Body of pancreas (tissue), 4 donors: Measurements from ENCODE around the gene MESP1. TPM values are rescaled to one million over a fixed set of nuclear protein-coding genes. Genes with fewer than 3 reads are reported as not detected.
"Not testable (repeated sequence)": the region's sequence is repeated elsewhere in the genome, so short reads cannot be mapped to it uniquely, and the experiment has no call there.

Experiments used
- ATAC-seq: fragments of 150-250 bp; one replicate; pipeline ENCODE4 v1.9.1; 2016
- DNase-seq, 4 donors: peaks; one replicate each; pipeline ENCODE4 v3.0.0-alpha.2; 2019
- H3K27ac ChIP-seq, 4 donors: fragments of 200-600 bp; sonication (generic); 1 replicate in 3 of 4; 2 replicates in 1 of 4; pipeline versions ENCODE4 v1.5.1 to v1.6.1; 2016 to 2019; ENCODE audit warnings: mild to moderate bottlenecking in 1 of 4, mixed read lengths in 1 of 4, moderate library complexity in 1 of 4
- H3K27me3 ChIP-seq, 2 donors: fragments of 200-600 bp; sonication (generic); one replicate each; pipeline ENCODE4 v1.6.0; 2016; ENCODE audit warnings: mild to moderate bottlenecking in 1 of 2
- H3K36me3 ChIP-seq, 2 donors: fragments of 200-600 bp; sonication (generic); replicated peaks in 1 of 2; 2 replicates each; pipeline ENCODE4 v1.5.1; 2016; ENCODE audit warnings: low read depth in 2 of 2; ENCODE audit not compliant: insufficient read depth in 1 of 2
- H3K4me1 ChIP-seq: fragments of 200-600 bp; sonication (generic); one replicate; pipeline ENCODE4 v1.6.0; 2016
- H3K4me3 ChIP-seq, 2 donors: fragments of 200-600 bp; sonication (generic); 1 replicate in 1 of 2; 2 replicates in 1 of 2; pipeline ENCODE4 v1.5.1; 2016 to 2019
- H3K9me3 ChIP-seq, 3 donors: fragments of 200-600 bp; sonication (generic); 1 replicate in 2 of 3; 2 replicates in 1 of 3; pipeline ENCODE4 v1.5.1; 2016
- CTCF ChIP-seq, 7 experiments: fragments of 450-650 bp in 4 of 7; fragments of 200-600 bp in 3 of 7; sonication (generic) in 3 of 7; IDR thresholded peaks; one replicate each; pipeline ENCODE4 v1.5.1; 2016 to 2019; ENCODE audit warnings: antibody characterized with exemption in 7 of 7
- POLR2A ChIP-seq, 3 donors: fragments of 450-650 bp; IDR thresholded peaks; one replicate each; pipeline ENCODE4 v1.6.1; 2016; ENCODE audit warnings: antibody characterized with exemption in 3 of 3, mild to moderate bottlenecking in 2 of 3
- WGBS, 2 donors: methylation state at CpG; one replicate each; pipeline ENCODE4 v1.1.5; 2017; 5-methylcytosine and 5-hydroxymethylcytosine counted together
- intact Hi-C: fragments of 100-400 bp; cut with DNase I; formaldehyde crosslinking; loops from one replicate; pipeline ENCODE4 v1.15.1; 2023
- total RNA-seq, 2 donors: library from RNA; depleted of rRNA; stranded (reverse); fragments of >200 nt; gene quantifications; one replicate each; pipeline ENCODE4 v1.1.0, GENCODE V29; 2016

MESP1 gene
- total RNA-seq, 2 donors from 2014 or later: 2.1 to 4.3 TPM

DNA sequence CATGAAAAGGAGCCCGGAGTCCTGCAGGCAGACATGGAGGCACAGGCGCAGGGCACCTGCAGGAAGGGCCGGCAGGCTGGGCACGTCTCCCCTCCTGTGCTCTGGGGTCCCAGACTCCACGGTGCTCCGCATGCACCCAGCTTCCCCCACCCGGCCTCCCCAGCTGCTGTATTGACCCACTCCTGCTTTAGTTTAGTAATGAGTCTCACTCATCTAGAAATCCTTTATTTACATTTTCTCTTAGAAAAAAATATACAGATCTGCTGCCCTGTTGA lies 33.6 kb upstream of the MESP1 start:
- H3K9me3 ChIP-seq: no peaks in the 10 kb centered on the region
- no peak overlapping the region for H3K4me3 ChIP-seq
- ATAC-seq: no peak
- peak overlapping the region; percentile 35 to 69 (median 54) for H3K27ac ChIP-seq
- no peak for DNase-seq
- H3K36me3 ChIP-seq: peaks cover 0 to 7% of the 10 kb centered on the region in 2 donors
- no peaks in the 10 kb centered on the region for H3K27me3 ChIP-seq
- peaks cover 43% of the 10 kb centered on the region for H3K4me1 ChIP-seq
- 88 to 94% methylated on average over 7 of the region's 7 CpGs for WGBS, 2 donors
- no peak for TF ChIP-seq CTCF (IDR thresholded peaks at IDR 0.05)
- TF ChIP-seq POLR2A (IDR thresholded peaks at IDR 0.05): no peak
- intact Hi-C loops: no loop called here

DNA sequence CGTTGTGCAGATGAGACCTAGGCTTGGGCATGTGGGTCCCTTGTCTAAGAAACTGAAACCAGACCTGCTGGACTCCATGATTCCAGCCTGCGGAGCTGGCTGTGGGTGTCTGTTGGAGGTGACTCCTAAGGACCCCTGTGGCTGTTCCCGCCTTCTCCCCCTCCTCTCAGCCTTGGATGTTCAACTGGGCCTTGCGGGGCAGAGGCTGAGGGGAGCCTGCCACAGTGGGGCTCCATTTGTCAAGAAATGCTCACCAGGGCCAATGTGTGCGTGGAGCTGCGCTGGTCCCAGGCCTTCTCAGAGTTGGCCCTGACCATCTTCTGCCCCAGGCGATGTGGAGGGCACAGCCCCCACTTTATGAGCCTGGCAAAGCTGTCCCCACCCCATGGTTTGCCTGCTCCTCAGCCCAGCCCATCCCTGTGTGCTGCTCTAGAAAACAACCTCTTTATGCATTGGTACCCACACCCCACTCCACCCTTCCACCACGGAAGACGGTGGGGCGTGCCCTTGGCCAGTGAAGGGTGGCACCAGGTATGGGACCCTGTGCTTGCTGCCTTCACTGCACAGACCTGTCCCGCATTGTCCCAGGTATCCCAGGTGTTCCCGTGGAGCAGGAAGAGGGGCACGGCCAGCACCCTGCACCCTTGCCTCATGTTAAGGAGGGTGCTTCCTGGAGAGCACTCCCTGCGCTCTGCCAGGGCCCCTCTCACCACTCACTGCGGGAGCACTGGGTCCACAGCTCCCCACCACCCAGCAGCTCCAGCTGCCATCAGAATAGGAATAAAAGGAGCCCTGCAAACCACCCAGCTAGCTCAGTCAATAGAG lies 33.0 kb upstream of the MESP1 start:
- TF ChIP-seq CTCF (IDR thresholded peaks at IDR 0.05) (no peak), POLR2A (IDR thresholded peaks at IDR 0.05) (peak in 1 of 3 donors; percentile 18)

DNA sequence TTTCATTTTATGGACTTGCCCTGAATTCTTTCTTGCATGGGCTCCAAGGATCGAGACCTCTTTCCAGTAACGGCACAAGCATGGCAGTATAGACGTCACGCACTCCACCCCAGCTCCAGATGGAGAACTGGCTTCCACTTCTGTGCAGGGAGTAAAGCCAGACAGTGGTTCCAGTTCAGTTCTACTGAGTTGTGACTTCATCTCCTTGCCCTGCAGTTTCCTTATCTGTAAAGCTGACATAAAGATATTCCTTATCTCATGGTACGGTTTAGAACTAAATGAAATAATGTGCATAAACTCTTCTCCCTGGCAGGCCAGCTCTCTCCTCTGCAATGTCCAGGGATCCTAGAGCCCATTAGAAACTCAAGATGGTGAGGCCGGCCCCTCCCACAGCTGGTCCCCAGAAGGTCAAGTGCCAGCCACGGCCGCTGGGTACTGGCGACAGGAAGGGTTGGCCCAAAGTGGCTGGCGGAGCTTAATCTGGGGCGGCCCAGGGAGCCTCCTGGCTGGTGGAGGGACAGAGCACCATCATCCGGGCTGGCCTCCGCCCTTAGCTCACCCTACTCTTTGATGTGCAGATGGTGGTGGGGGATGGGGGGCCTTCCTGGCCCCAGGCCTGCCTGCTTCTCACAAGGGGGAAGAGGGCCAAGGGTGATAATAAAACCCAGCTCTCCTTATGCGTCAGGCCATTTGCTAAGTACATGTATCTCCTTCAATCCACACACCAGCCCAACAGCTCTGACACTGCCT lies 32.2 kb upstream of the MESP1 start:
- Histone ChIP-seq H3K4me3 (no peak overlapping the region), H3K9me3 (no peaks in the 10 kb centered on the region), H3K4me1 (peaks cover 43% of the 10 kb centered on the region), H3K27ac (peak overlapping the region; percentile 36 to 69 (median 54)), H3K27me3 (no peaks in the 10 kb centered on the region), H3K36me3 (peaks cover 0 to 3% of the 10 kb centered on the region in 2 donors)
- peak; percentile 53 for ATAC-seq
- 33 to 38% methylated on average over 7 to 14 of the region's 14 CpGs for WGBS, 2 donors
- no peak for TF ChIP-seq POLR2A (IDR thresholded peaks at IDR 0.05)
- TF ChIP-seq CTCF (IDR thresholded peaks at IDR 0.05): no peak
- DNase-seq: peak; percentile 36 to 64 (median 54)
- intact Hi-C loops: no loop called here

More for the DNA sequence above, 33.0 kb upstream of the MESP1 start:
- Histone ChIP-seq H3K36me3 (peaks cover 0 to 7% of the 10 kb centered on the region in 2 donors), H3K9me3 (no peaks in the 10 kb centered on the region), H3K27ac (peak overlapping the region; percentile 36 to 69 (median 54)), H3K4me3 (no peak overlapping the region), H3K4me1 (peaks cover 43% of the 10 kb centered on the region), H3K27me3 (no peaks in the 10 kb centered on the region)
- 73 to 90% methylated on average over 9 to 15 of the region's 15 CpGs for WGBS, 2 donors
- intact Hi-C loops: no loop called here
- DNase-seq (peak in 1 of 4 donors; percentile 22), ATAC-seq (peak; percentile 11)

DNA sequence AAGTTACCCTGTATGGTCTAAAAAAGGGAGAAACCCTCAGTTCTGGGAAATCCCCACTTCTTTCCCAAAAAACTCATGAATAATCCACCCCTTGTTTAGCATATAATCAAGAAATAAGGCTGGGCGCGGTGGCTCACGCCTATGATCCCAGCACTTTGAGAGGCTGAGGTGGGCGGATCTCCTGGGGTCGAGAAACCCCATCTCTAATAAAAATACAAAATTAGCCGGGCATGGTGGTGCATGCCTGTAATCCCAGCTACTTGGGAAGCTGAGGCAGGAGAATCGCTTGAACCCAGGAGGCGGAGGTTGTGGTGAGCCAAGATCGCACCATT lies 31.5 kb upstream of the MESP1 start:
- H3K9me3 ChIP-seq, DNase-seq, intact Hi-C loops, H3K4me3 ChIP-seq, ATAC-seq, H3K36me3 ChIP-seq, H3K27me3 ChIP-seq: not testable (repeated sequence)
- peaks cover 43% of the 10 kb centered on the region for H3K4me1 ChIP-seq
- WGBS, 2 donors: 89 to 94% methylated on average over 9 of the region's 9 CpGs
- peak overlapping the region in 3 of 4 donors; percentile 36 to 69 (median 51) for H3K27ac ChIP-seq

DNA sequence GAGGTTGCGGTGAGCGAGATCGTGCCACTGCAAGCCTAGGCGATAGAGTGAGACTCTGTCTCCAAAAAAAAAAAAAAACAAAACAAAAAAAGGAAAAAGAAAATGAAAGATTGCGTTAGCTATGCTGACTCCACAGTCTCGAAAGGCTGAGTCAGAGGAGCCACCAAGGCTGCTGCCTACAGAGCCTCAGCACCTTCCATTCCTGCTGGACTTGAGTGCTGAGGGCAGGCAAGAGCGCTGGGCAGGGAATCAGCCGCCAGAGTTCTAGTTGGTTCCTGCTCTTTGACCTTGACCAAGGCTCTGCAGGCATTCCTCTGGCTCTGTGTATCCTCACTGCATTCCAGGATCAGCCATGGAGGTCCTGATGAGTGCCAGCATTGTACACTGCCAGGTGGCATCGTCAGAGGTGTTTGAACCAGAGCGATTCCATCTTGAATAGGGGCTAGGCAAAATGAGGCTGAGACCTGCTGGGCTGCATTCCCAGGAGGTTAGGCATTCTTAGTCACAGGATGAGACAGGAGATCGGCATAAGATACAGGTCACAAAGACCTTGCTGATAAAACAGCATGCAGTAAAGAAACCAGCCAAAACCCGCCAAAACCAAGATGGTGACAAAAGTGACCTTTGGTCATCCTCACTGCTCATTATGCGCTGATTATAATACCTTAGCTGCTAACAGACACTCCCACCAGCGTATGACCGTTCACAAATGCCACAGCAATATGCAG lies 31.0 kb upstream of the MESP1 start:
- no peak for TF ChIP-seq POLR2A (IDR thresholded peaks at IDR 0.05)
- TF ChIP-seq CTCF (IDR thresholded peaks at IDR 0.05): no peak
- H3K27ac ChIP-seq: peak overlapping the region in 3 of 4 donors; percentile 2 to 51 (median 34)
- no peaks in the 10 kb centered on the region for H3K9me3 ChIP-seq
- no peaks in the 10 kb centered on the region for H3K27me3 ChIP-seq
- WGBS, 2 donors: 70 to 71% methylated on average over 15 of the region's 15 CpGs
- peak; percentile 34 for ATAC-seq
- peaks cover 43% of the 10 kb centered on the region for H3K4me1 ChIP-seq
- no peak overlapping the region for H3K4me3 ChIP-seq
- intact Hi-C loops: no loop called here
- no peaks in the 10 kb centered on the region for H3K36me3 ChIP-seq
- DNase-seq: peak in 3 of 4 donors; percentile 23 to 58 (median 55)
